Measurements from ENCODE around the gene IL1RL1.

Gene IL1RL1

DNA sequence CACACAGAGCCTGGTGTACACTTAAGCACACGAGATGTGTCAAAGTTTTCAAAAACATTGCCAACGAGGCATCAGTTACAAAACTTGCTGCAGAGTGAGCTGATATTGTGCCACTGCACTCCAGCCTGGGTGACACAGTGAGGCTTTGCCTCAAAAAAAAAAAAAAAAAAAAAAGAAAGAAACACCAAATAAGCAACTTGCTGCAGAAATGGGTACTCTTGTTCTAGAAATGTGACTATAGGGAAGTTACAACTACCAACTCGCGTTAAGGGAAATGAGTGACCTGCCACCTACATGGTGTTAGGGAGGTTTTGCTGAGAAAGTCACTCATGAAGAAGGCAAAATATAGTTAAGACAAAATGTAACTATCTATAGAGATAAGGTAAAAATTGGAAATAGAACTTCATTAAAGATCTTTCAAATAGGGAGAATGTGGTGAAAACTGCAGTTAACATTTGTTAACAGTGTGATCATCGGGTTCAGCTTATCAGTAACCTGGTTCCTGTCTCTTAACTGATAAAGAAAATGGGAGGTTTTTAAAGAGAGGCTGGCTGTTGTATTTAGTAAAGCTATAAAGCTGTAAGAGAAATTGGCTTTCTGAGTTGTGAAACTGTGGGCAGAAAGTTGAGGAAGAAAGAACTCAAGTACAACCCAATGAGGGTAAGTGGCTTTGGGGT is at the start of gene IL1RL1:
Gene IL1RL1 (plus strand): TSS at position 600 of the 677 bp plus-strand sequence. CDS start 26,702 bp downstream, outside the sequence.
- DNase-seq (ENCODE audit: extremely low read depth in 1 of 2, low read depth in 1 of 2) = no peak

DNA sequence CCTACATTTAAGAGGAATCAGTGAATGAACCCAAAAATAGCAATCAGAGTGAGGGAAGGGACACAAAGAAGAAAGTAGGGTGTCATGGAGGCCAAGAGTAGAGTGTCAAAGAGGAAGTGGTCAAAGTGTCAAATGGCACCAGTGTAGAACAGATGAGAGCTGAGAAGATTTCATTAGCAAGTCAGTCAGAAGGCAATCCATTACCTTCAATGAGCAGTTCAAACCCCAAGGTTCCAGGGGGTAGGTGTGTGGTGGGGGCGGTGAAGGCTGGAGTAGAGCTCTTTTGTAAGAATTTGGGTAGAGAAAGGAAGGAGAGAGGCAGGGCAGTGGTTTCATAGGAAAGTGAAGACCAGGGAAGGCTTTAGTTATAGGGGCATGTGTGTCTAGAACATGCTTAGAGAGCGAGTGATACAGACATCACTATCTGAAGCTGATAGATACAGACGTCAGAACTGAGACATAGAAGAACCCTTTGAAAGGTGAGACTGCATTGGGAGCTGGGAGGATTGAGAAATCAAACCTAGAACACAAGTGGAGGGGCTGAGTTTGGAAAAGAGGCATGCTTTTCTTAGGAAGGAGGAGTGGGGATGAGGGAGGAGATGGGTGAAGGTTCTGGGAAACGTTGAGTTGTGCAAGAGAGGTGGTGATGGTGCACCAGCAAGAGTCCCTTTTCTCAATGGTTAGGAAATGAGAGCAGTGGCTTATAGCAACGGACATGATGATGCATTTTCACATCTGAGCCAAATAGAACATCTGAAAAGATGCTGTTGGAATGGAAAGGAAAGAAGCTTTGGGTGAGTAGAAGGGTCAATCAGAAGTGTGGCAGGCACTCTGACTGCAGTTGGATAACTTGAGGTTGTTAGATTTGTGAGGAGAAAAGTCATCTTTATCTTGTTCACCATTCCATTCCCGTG is 48.9 kb upstream of the IL1RL1 start:
- no peak for DNase-seq (ENCODE audit: extremely low read depth in 1 of 2, low read depth in 1 of 2)

DNA sequence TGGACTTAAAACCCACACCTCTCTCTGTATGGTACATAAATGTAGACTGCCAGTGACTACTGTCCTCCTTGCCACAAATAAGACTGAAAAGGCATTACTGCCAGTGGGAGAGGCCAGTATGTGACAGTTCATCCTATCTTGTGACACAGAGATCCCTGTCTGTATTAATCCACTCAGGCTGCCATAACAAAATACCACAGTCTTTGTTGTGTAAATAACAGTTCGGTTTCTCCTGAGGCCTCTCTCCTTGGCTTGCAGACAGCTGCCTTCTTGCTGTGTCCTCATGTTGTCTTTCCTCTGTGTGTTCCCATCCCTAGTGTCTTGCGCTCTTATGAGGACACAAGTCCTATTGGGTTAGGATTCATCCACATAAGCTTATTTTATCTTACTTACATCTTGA is 46.4 kb upstream of the IL1RL1 start:
- DNase-seq (ENCODE audit: extremely low read depth in 1 of 2, low read depth in 1 of 2) = no peak

DNA sequence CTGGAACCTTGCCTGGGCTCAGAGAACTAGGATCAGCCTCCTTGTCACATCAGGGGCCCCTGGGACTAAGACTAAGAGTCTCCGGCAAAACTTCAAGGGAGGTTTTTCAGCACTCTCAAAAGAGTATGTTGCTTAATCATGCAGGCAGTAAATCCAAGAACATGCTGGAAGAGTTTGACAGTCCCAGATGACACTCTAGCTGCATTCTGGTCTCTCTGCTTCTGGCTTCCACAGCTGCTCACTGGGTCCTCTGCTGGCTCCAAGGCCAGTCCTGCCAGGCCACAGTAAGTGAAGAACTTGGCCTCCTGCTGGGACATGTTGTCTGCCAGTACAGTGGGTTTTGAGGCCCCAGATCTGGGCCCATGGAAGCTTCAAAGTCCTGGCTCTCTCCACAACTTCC is 45.2 kb upstream of the IL1RL1 start:
- DNase-seq (ENCODE audit: extremely low read depth in 1 of 2, low read depth in 1 of 2) = no peak

DNA sequence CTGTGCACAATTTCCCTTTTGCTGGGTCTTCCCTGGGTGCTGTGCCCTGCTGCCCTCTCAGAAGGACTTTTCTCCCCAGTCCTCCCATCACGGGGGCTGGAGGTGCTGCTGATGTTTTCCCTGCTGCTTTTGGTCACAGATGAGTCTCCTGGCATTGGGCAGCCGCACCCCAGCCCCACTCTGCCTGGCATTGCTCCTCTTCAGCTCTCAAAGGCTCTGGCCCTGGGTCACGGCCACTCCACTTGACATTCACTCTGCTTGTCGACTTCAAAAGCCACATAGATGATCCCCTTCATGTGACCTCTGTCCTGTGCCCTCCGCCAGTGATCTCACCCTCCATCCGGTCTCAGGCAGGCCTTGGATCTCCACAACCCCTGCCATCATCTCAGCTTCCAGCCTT is 43.6 kb upstream of the IL1RL1 start:
- DNase-seq (ENCODE audit: extremely low read depth in 1 of 2, low read depth in 1 of 2) = no peak

DNA sequence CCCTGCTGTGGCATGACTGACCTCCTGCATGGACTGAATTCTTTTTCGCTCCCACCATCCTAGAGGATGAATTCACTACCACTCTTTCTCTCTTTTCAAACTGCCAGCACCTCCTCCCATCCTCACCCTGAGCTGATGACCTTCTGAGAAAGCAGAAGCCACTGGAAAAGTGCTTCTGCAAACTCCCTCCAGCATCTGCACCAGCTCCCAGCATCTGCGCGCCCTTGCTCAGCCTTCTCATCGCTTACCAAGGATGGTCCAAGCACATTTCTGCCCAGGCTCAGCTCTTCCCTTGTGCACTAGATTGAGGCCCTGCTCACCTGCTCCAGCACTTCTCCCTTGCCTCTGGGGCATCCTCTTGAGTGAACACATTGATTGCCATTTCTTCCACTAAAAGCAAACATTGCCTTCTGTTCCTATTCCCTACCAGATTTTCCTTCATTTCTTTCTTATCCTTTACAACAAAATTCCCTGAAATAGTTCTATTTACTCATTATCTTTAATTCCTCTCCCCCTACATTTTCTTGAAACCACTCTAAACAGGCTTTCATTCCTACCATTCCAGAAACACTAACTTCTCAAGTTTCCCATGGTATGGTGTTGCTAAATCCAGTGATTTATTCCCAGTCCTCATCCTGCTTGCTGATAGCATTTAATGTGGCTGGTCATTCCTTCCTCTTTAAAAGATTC is 42.7 kb upstream of the IL1RL1 start:
- no peak for DNase-seq (ENCODE audit: extremely low read depth in 1 of 2, low read depth in 1 of 2)

DNA sequence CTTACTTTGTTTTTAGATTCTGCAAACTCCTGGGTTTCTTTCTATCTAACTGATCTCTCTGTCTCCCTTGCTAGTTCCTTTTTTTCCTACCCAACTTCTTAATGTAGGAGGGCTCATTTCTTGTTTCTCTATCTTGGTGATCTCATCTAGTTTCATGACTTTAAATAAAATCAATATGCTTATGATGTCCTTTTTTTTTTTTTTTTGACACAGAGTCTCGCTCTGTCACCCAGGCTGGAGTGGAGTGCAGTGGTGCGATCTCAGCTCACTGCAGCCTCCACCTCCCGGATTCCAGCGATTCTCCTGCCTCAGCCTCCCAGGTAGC is 42.2 kb upstream of the IL1RL1 start:
- DNase-seq (ENCODE audit: extremely low read depth in 1 of 2, low read depth in 1 of 2) = no peak

DNA sequence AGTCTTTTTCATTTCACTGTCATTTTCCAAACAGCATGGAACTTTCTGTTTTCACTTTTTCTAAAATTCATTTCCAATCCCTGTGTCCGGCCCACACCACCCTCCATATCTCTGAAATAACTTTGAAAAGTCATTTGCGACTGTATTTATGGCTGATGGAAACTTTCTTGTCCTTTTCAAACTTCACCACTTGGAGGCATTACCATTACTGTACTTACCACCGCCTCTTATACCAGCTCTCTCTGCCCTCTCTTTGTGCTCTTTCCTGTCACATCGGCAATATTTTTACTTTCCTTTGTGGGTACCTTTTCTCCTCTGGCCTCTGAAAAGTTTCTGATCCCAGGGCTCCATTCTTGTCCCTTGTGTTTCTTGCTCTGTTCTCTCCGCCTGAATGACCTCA is 39.5 kb upstream of the IL1RL1 start:
- no peak for DNase-seq (ENCODE audit: extremely low read depth in 1 of 2, low read depth in 1 of 2)

DNA sequence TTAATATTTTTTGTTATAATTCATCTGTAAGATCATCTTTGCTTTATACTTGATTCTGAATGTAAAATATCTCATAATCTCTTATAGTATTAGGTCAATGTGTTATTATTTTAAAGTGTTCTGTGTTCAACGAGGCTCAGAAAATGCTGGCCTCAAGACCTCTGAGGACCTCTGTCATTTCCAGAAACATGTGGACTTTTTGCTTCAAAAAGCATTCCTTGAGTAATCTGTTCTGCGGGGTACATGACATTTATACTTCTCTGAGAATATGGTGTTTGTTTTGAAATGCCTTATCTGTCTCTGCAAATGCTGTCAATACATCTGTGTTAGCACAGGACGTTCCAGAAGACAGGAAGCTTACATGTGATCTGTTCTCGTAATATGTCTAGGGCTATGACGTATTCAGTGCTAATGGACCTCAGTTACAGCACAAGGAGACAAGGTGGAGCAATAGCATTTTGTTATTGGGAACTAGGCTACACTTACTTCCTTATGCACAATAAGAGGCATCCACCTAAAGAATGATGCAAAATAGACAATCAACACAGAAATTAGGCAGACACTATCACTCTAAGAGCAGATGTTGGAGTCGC is 37.6 kb upstream of the IL1RL1 start:
- no peak for DNase-seq (ENCODE audit: extremely low read depth in 1 of 2, low read depth in 1 of 2)

DNA sequence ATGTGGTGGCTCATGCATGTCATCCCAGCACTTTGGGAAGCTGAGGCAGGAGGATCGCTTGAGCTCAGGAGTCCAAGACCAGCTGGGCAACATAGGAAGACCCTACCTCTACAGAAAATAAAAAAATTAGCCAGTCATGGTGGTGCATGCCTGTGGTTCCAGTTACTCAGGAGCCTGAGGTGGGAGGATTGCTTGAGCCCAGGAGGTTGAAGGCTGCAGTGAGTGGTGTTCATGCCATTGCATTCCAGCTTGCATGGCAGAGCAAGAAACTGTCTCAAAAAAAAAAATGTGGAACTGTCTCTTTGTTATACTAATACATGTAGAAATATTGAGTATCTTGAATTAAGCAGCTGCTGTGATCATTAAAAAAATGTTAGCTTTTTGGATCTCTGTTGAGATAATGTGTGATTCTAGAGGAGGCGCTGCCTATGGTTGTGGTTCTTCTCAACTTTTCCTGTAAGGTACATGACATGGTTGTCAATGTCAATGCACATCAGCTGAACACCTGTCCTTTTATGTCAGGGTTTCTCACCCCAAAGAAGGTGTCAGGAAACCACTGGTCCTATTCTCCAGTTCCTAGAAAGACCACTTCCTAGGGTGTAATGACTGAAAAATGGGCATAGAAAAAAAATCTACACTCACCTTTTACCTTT is 34.7 kb upstream of the IL1RL1 start:
- no peak for DNase-seq (ENCODE audit: extremely low read depth in 1 of 2, low read depth in 1 of 2)

DNA sequence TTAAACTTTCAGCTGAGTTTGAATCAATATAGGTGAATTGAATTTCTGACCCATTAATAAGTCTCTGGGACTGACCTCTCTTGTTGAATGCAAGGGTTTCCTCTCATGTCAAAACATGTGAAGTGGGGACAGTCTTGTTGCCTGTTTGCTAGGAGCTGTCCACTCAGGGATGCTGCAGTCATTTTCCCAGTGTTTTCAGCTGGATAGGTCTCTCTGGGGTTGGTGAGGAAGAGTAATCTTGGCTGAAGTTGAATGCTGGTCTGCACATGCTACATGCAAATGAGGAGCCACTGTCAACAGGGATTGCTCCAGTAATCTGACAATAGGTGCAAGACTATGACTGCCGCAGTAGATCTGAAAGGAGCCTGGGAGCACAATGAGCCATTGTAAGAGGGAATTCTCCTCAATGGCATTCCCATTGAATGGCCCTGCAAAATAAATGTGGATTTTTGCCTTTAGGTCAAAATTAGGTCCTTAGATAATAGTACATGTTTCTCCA is 34.1 kb upstream of the IL1RL1 start:
- DNase-seq (ENCODE audit: extremely low read depth in 1 of 2, low read depth in 1 of 2) = no peak

DNA sequence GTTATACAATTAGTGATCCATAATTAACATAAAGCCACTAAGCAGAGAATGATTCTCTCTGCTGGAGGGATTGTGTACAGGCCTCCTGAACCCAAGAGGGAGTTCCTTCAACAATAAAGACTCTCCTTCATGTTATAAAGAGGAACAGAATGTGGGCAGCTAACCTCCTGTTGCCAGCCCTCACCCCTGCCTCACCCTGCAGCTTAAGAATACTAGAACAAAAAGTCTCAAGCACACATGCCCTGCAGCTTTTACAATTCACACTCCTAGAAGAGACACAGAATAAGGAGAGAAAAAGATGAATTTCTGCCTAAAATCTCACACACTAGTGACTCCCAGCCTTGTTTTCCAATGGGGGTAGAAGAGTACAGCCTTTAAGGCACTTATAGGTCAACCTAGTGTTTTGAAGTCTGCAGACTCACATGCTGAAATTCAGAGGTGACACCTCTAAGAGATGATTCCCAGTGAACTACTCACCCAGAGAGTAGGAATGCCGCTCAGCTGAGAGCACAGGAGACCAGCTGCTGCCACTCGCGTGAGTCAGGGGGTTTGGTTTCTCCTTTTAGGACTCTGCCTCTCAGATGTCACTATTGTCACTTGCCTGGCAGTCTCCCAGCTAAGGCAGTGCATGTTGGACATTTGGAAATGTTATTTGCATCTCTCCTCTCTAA is 32.5 kb upstream of the IL1RL1 start:
- DNase-seq (ENCODE audit: extremely low read depth in 1 of 2, low read depth in 1 of 2) = no peak

DNA sequence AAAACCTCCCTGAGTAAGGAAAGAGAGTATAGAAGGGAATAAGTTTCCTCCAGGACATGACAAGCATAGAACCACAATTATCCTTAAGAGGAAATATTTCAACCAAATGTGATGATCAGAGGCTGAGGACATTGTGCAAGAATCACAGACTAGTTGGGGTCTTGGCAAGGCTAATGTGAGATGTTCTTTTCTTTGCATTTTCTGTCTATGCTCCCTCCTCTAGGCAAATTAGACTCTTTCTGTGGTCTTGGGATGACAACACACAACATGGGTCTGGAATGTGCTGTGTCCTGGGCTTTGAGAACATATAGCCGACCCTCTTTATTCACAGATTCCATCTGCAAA is 32.0 kb upstream of the IL1RL1 start:
- DNase-seq (ENCODE audit: extremely low read depth in 1 of 2, low read depth in 1 of 2) = no peak

DNA sequence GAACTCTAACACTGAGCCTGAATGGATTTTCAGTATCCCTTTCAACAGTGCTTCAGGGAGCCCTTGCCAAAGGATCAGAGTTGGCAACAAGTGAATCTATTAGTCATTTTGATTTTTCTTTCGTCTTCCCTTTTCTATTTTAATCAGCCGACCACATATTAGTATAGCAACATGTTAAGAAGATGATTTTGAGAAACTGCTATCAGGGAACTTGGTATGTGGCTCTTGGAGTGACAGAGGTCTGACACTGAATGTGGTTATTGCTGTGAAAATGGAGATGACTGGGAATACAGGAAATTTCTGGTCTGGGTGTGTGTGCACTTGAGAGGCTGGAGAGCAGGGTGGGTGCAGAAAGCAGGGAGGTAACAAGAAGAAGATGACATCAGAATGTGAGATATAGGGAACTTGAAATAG is 28.7 kb upstream of the IL1RL1 start:
- DNase-seq (ENCODE audit: extremely low read depth in 1 of 2, low read depth in 1 of 2) = no peak

DNA sequence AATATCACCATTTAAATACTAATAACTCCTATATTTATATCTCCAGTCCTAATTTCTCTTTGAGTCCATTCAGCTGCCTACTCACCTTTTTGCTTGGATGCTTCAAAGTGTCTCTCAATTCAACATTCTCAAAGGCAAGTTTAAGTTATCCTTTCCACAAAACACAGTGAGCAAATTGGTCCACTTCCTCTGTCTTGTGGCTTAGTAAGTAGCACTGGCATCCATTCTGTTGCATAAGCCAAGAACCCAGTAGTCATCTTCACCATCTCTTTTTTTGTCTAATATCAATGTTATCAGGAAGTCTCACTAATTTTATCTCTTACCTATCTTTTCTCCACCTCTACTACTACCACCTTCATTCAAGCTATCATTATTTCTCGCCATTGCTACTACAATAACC is 27.4 kb upstream of the IL1RL1 start:
- no peak for DNase-seq (ENCODE audit: extremely low read depth in 1 of 2, low read depth in 1 of 2)

DNA sequence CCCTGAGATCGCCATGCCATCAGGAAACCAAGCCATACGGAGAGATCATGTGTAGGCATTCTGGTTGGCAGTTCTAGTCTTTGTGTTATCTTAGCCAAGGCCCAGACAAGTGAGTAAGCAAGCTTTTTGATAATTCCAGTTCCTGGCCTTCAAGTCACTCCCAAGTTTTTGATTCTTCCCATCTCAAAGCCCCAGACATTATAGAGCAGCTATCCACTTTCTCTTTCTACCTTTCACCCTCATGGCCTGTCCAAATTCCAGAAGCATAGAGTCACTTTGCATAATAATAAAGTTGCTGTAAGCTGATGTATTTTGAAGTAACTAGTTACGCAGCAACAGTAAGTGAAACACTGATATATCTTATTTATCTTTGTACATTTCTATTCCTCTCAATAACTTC is 26.8 kb upstream of the IL1RL1 start:
- no peak for DNase-seq (ENCODE audit: extremely low read depth in 1 of 2, low read depth in 1 of 2)

DNA sequence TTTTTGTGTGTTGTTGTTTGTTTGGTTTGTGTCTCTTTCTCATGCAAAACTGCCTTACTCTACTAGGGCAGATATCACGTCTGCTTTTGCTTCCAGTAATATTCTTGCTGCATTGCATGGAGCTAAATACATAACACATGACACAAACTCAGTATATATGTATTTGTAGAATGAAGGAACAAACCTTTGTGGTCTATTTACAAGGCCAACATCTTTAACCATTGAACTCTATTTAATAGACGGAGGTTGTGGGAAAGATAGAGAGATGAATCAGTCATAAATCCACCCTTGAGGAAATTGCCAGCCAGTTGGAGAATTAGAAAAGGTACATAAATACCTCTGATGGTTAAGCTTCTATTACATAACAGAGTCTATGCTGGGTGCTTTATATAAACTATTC is 26.0 kb upstream of the IL1RL1 start:
- DNase-seq (ENCODE audit: extremely low read depth in 1 of 2, low read depth in 1 of 2) = no peak

DNA sequence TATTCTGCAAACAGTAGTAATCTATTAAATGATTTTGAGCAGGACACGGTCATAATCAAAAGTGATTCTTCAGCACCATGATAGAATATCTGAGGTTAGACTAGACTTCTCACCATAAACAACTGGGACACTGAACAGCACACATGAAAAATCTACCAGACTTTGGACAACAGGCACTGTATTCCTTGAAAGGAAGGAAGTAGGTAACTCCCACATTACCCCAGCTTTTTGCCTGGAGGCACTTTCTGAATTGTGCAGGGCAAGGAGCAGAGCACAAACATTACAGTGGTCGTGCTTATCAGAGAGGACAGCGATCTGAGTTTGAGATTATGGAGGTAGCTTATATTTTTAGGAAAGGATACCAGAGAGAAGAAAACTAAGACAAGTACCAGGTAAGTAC is 25.3 kb upstream of the IL1RL1 start:
- no peak for DNase-seq (ENCODE audit: extremely low read depth in 1 of 2, low read depth in 1 of 2)

DNA sequence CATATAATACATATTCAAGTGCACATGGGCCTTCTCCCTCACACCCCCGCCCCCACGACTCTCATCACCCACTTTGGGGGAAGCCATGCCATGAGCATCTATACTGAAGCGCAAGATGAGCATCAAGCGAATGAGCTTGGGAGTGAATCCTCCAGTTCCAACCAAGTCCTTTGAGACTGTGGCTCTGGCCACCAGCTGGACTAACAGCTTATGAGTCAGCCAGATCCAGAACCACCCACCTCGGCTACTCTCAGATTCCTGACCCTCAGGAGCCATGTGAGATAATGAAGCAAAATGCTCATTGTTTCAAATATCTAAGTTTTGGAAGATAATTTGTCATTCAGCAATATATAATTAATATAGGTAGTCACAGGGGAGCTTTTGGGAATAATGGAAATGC is 22.2 kb upstream of the IL1RL1 start:
- DNase-seq (ENCODE audit: extremely low read depth in 1 of 2, low read depth in 1 of 2) = no peak

DNA sequence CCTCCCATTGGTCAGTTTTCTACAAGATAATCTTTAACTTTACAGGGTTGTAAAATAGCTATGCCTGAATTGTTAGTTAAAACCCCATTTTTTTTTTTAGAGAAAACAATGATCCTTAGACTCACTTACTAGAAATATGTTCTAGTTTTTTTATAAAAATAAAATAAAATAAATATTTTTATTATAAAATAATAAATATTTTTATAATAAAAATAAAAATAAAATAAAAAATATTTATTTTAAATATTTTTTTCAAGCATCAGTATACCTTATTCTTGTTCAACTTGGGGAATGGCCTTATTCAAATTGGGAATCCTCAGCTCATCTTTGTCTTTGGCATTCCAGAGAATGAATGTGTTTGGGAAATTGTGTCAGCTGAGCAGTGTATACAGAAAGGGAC is 20.8 kb upstream of the IL1RL1 start:
- no peak for DNase-seq (ENCODE audit: extremely low read depth in 1 of 2, low read depth in 1 of 2)

Data from activated CD8-positive, alpha-beta memory T cell treated with anti-CD3 and anti-CD28 coated beads for 1 hour (primary cell).